Stimulated activated CD4-positive, alpha-beta T cell treated with anti-CD3 and anti-CD28 coated beads, Interleukin-4, amount 100 ng/mL, for 4 hours (primary cell): Measurements from ENCODE around the gene SLC6A1.
"Not testable (repeated sequence)": the region's sequence is repeated elsewhere in the genome, so short reads cannot be mapped to it uniquely, and the experiment has no call there.

Experiments used
- DNase-seq, 2 experiments: peaks; one replicate each; pipeline ENCODE4 v3.0.0-alpha.2; 2020

Gene SLC6A1

GRCh38 chr3:11071096-11071755 is 78.7 kb downstream of the SLC6A1 start:
- DNase-seq = no peak

GRCh38 chr3:11072631-11073030 is 80.1 kb downstream of the SLC6A1 start:
- no peak for DNase-seq

GRCh38 chr3:11074011-11074410 is 81.5 kb downstream of the SLC6A1 start:
- no peak for DNase-seq

GRCh38 chr3:11074451-11074850 is 81.9 kb downstream of the SLC6A1 start:
- DNase-seq = no peak

GRCh38 chr3:11075122-11075521 is 82.6 kb downstream of the SLC6A1 start:
- DNase-seq = not testable (repeated sequence)

- DNase-seq = no peak
Observed at GRCh38 chr3:11076711-11077110, 84.2 kb downstream of the SLC6A1 start.

GRCh38 chr3:11077466-11077865 is 84.9 kb downstream of the SLC6A1 start:
- DNase-seq = no peak

- no peak for DNase-seq
Observed at GRCh38 chr3:11078826-11079515, 86.4 kb downstream of the SLC6A1 start.

GRCh38 chr3:11080492-11080891 is 87.9 kb downstream of the SLC6A1 start:
- no peak for DNase-seq

- no peak for DNase-seq
Observed at GRCh38 chr3:11084098-11084497, 91.5 kb downstream of the SLC6A1 start.

GRCh38 chr3:11084677-11085076 is 92.1 kb downstream of the SLC6A1 start:
- no peak for DNase-seq

GRCh38 chr3:11085093-11085840 is 92.7 kb downstream of the SLC6A1 start:
- no peak for DNase-seq

- DNase-seq = no peak
Observed at GRCh38 chr3:11086856-11087255, 94.3 kb downstream of the SLC6A1 start.

- no peak for DNase-seq
Observed at GRCh38 chr3:11088066-11088465, 95.5 kb downstream of the SLC6A1 start.

GRCh38 chr3:11088831-11089230 is 96.3 kb downstream of the SLC6A1 start:
- DNase-seq = no peak
